Thoracic aorta (tissue), 2 donors: ENCODE results near the gene SUZ12. TPM values are rescaled to one million over a fixed set of nuclear protein-coding genes. Genes with fewer than 3 reads are reported as not detected.
"Not testable (repeated sequence)": the region's sequence is repeated elsewhere in the genome, so short reads cannot be mapped to it uniquely, and the experiment has no call there.

Experiments used
- ATAC-seq: fragments of 150-250 bp; one replicate; pipeline ENCODE4 v1.8.0; 2017; ENCODE audit warnings: low read depth; ENCODE audit not compliant: insufficient number of reproducible peaks, low FRiP score
- DNase-seq: peaks from one replicate; pipeline ENCODE4 v3.0.0-alpha.2; 2020; ENCODE audit warnings: low spot score
- H3K27ac ChIP-seq, 2 donors: fragments of 200-600 bp; sonication (generic); 1 replicate in 1 of 2; 2 replicates in 1 of 2; pipeline ENCODE4 v1.5.1; 2016; ENCODE audit warnings: mild to moderate bottlenecking in 2 of 2, moderate library complexity in 2 of 2
- H3K27me3 ChIP-seq: fragments of 200-600 bp; sonication (generic); replicated peaks from 2 replicates; pipeline ENCODE4 v1.6.0; 2016; ENCODE audit warnings: mild to moderate bottlenecking; ENCODE audit not compliant: insufficient read depth
- H3K36me3 ChIP-seq: fragments of 200-600 bp; sonication (generic); one replicate; pipeline ENCODE4 v1.5.1; 2016
- H3K4me1 ChIP-seq, 2 donors: fragments of 200-600 bp; sonication (generic); 1 replicate in 1 of 2; 2 replicates in 1 of 2; pipeline versions ENCODE4 v1.5.1 to v1.6.0; 2016; ENCODE audit warnings: low read depth in 2 of 2, mild to moderate bottlenecking in 1 of 2; ENCODE audit not compliant: control insufficient read depth in 1 of 2
- H3K4me3 ChIP-seq: fragments of 200-600 bp; sonication (generic); 2 replicates; pipeline ENCODE4 v1.5.1; 2016; ENCODE audit warnings: mild to moderate bottlenecking
- H3K9me3 ChIP-seq: fragments of 200-600 bp; sonication (generic); 2 replicates; pipeline ENCODE4 v1.5.1; 2016
- total RNA-seq, 2 donors: library from RNA; depleted of rRNA; stranded (reverse); fragments of >200 nt; gene quantifications; one replicate each; pipeline versions ENCODE4 v1.1.0 to v1.2.3, GENCODE V29; 2016
- TF ChIP-seq, protein P1 (sequence below): fragments of 200-600 bp; sonication (generic); IDR thresholded peaks from one replicate; pipeline ENCODE4 v1.5.1; 2019; ENCODE audit warnings: antibody characterized with exemption

Gene SUZ12
- total RNA-seq, 2 donors from 2014 or later = 14.4 to 26.0 TPM

- Histone ChIP-seq H3K9me3 (no peaks in the 10 kb centered on the region), H3K4me1 (peaks cover 6 to 14% of the 10 kb centered on the region in 2 donors), H3K36me3 (peaks cover 5% of the 10 kb centered on the region), H3K27me3 (no peaks in the 10 kb centered on the region), H3K4me3 (no peak overlapping the region), H3K27ac (no peak overlapping the region)
- TF ChIP-seq, protein P1, sequence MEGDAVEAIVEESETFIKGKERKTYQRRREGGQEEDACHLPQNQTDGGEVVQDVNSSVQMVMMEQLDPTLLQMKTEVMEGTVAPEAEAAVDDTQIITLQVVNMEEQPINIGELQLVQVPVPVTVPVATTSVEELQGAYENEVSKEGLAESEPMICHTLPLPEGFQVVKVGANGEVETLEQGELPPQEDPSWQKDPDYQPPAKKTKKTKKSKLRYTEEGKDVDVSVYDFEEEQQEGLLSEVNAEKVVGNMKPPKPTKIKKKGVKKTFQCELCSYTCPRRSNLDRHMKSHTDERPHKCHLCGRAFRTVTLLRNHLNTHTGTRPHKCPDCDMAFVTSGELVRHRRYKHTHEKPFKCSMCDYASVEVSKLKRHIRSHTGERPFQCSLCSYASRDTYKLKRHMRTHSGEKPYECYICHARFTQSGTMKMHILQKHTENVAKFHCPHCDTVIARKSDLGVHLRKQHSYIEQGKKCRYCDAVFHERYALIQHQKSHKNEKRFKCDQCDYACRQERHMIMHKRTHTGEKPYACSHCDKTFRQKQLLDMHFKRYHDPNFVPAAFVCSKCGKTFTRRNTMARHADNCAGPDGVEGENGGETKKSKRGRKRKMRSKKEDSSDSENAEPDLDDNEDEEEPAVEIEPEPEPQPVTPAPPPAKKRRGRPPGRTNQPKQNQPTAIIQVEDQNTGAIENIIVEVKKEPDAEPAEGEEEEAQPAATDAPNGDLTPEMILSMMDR = no peak
- DNase-seq (no peak), ATAC-seq (no peak)
Measured at GRCh38 chr17:32019228-32019627, 82.4 kb downstream of the SUZ12 start.

DNA sequence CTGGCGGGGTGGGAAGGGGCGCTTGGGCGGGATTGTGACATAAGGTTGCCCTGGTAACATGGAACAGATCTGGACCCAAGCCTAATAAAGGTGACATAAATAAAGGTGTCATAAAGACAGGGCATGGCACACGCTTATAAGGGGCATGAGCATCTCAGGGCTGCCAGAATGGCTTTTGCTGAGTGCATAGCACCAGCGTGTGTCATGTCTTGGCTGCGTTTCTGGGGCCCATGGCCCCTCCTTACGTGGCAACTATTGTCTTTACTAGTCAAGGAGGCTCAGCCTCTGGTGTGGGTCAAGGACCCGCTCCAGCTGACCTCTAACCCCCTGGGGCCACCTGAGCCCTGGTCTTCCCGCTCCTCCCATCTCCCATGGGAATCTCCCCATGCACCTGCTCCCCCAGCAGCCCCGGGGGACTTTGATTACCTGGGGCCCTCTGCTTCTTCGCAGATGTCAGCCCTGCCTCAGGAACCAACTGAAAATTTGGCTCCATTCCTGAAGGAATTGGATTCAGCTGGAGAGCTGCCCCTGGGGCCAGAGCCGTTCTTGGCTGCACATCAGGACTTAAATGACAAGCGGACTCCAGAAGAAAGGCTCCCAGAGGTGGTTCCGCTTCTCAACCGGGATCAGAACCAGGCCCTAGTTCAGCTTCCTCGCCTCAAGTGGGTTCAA is 84.3 kb downstream of the SUZ12 start:
- DNase-seq (no peak), ATAC-seq (no peak)
- H3K36me3 ChIP-seq = peaks cover 6% of the 10 kb centered on the region
- no peaks in the 10 kb centered on the region for H3K27me3 ChIP-seq
- no peaks in the 10 kb centered on the region for H3K9me3 ChIP-seq
- peak overlapping the region; percentile 39 to 42 for H3K27ac ChIP-seq
- TF ChIP-seq, protein P1 = no peak
- peak overlapping the region; percentile 39 for H3K4me3 ChIP-seq
- H3K4me1 ChIP-seq = peaks cover 6 to 14% of the 10 kb centered on the region in 2 donors

DNA sequence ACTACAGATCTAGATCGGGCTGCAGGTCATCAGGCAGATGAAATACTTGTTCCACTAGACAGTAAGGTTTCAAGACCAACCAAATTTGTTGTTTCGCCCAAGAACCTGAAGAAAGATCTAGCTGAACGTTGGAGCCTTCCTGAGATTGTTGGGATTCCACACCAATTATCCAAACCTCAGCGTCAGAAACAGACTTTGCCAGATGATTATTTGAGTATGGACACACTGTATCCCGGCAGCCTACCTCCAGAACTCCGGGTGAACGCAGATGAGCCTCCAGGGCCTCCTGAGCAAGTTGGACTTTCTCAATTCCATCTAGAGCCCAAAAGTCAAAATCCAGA is 84.8 kb downstream of the SUZ12 start:
- H3K4me1 ChIP-seq = peaks cover 6 to 14% of the 10 kb centered on the region in 2 donors
- no peaks in the 10 kb centered on the region for H3K9me3 ChIP-seq
- H3K4me3 ChIP-seq = peak overlapping the region; percentile 39
- H3K27me3 ChIP-seq = no peaks in the 10 kb centered on the region
- peak overlapping the region; percentile 38 to 39 for H3K27ac ChIP-seq
- ATAC-seq = no peak
- DNase-seq = no peak
- H3K36me3 ChIP-seq = peaks cover 9% of the 10 kb centered on the region
- TF ChIP-seq, protein P1 = no peak

GRCh38 chr17:32022554-32022953 is 85.7 kb downstream of the SUZ12 start:
- not testable (repeated sequence) for H3K36me3 ChIP-seq, H3K9me3 ChIP-seq, H3K4me3 ChIP-seq, H3K27me3 ChIP-seq, ATAC-seq, H3K27ac ChIP-seq, DNase-seq
- peaks cover 6 to 14% of the 10 kb centered on the region in 2 donors for H3K4me1 ChIP-seq

DNA sequence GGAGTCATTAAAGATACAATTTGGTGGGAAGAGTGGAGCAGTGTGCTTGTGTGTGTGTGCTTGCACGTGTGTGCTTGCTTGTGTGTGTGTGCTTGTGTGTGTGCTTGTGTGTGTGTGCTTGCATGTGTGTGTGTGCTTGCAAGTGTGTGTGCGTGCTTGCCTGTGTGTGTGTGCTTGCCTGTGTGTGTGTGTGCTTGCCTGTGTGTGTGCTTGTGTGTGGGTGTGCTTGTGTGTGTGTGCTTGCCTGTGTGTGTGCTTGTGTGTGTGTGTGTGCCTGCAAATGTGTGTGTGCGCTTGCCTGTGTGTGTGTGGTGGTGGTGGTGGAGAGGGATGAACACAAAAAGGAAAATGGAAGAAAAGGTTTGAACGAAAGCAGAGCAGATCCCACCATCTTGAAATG is 90.5 kb downstream of the SUZ12 start:
- H3K9me3 ChIP-seq, H3K4me1 ChIP-seq, ATAC-seq, H3K36me3 ChIP-seq, H3K27ac ChIP-seq, H3K27me3 ChIP-seq, H3K4me3 ChIP-seq, DNase-seq: not testable (repeated sequence)

GRCh38 chr17:32033223-32033622 is 96.4 kb downstream of the SUZ12 start:
- H3K36me3 ChIP-seq = peaks cover 16% of the 10 kb centered on the region
- DNase-seq (no peak), ATAC-seq (no peak)
- H3K9me3 ChIP-seq = no peaks in the 10 kb centered on the region
- TF ChIP-seq, protein P1 = no peak
- no peaks in the 10 kb centered on the region for H3K4me1 ChIP-seq
- no peak overlapping the region for H3K4me3 ChIP-seq
- H3K27ac ChIP-seq = no peak overlapping the region
- H3K27me3 ChIP-seq = no peaks in the 10 kb centered on the region

GRCh38 chr17:32033812-32034211 is 97.0 kb downstream of the SUZ12 start:
- H3K4me1 ChIP-seq, H3K27me3 ChIP-seq, H3K27ac ChIP-seq, H3K4me3 ChIP-seq, DNase-seq, H3K9me3 ChIP-seq, ATAC-seq: not testable (repeated sequence)
- H3K36me3 ChIP-seq = peaks cover 16% of the 10 kb centered on the region

GRCh38 chr17:32040246-32040645 is 103.4 kb downstream of the SUZ12 start:
- not testable (repeated sequence) for ATAC-seq, H3K9me3 ChIP-seq, H3K27ac ChIP-seq, H3K4me1 ChIP-seq, DNase-seq, H3K4me3 ChIP-seq, H3K27me3 ChIP-seq
- H3K36me3 ChIP-seq = peaks cover 20% of the 10 kb centered on the region

GRCh38 chr17:32041306-32041875 is 104.6 kb downstream of the SUZ12 start:
- not testable (repeated sequence) for H3K27me3 ChIP-seq, H3K27ac ChIP-seq, H3K4me1 ChIP-seq, H3K9me3 ChIP-seq, ATAC-seq, DNase-seq, H3K4me3 ChIP-seq
- H3K36me3 ChIP-seq = peaks cover 13% of the 10 kb centered on the region
